Measurements from ENCODE around the gene HABP2. TPM values are rescaled to one million over a fixed set of nuclear protein-coding genes. Genes with fewer than 3 reads are reported as not detected.

HABP2 gene
- total and polyA plus RNA-seq, 2 of the 4 experiments (the other 2 are of a cell fraction) = not detected

DNA sequence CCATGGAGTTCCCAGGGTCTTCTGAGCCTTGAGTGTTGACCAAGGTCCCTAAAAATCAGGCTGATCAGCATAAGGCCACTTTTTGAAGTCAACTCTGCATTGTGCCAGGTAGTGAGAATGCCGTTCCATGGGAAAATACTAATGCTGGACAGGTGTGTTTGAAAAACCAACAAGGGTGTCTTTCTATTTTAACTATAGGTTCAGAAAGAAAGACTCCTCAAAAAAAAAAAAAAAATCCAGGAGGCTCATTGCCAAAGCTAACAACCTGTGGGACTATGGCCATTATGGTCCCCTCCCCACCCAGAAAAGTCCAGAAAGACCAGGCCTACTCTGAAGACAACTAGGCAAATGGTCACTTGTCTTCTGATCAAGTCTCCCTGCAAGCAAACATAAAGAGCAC lies 66.5 kb downstream of the HABP2 start:
- dilution Hi-C loops (cut with HindIII; ENCODE audit: low sequenced_read_pairs, unreplicated experiment) (no loop called here), in situ Hi-C loops (cut with MboI; ENCODE audit: low sequenced_read_pairs) (no loop called here), intact Hi-C loops (cut with micrococcal nuclease) (no loop called here)
- no peaks in the 10 kb centered on the region; the same call in 1 of the 2 replicates for H3K9me1 ChIP-seq (ENCODE audit: insufficient read depth, low read length)
- H3K18ac ChIP-seq (ENCODE audit: low read depth, low read length) = no peak overlapping the region
- BruUV-seq (replicated peaks) = no TSS peak
- H3K9ac ChIP-seq (ENCODE audit: low read depth, low read length) = no peak overlapping the region
- H3K27me3 ChIP-seq (ENCODE audit: control insufficient read depth, insufficient read depth, low read length) = peaks cover 7% of the 10 kb centered on the region
- H2BK20ac ChIP-seq (ENCODE audit: low read depth, low read length) = no peak overlapping the region
- TF ChIP-seq NFE2L2 (IDR thresholded peaks at IDR 0.05; ENCODE audit: low read depth, low read length) (no peak), RCOR1 (IDR thresholded peaks at IDR 0.05; ENCODE audit: insufficient replicate concordance, low read length) (no peak), CEBPB (IDR thresholded peaks at IDR 0.05; ENCODE audit: low read depth, low read length) (no peak)
- H3K9me3 ChIP-seq (ENCODE audit: control insufficient read depth, insufficient read depth, low read length) = no peaks in the 10 kb centered on the region
- H4K20me1 ChIP-seq (ENCODE audit: insufficient read depth, low read length) = no peaks in the 10 kb centered on the region
- H4K5ac ChIP-seq (ENCODE audit: low read depth, low read length) = no peak overlapping the region
- no peaks in the 10 kb centered on the region for H3K79me1 ChIP-seq (ENCODE audit: low read depth in 1 of 2, low read length in 2 of 2)
- H3K4me2 ChIP-seq (ENCODE audit: low read depth, low read length) = no peak overlapping the region
- CTCF ChIA-PET = no interaction called here
- H3K4me1 ChIP-seq (ENCODE audit: control insufficient read depth, insufficient read depth, low read length) = no peaks in the 10 kb centered on the region
- H3K4ac ChIP-seq (ENCODE audit: low read depth, low read length) = no peak overlapping the region
- no peak overlapping the region for H2AK9ac ChIP-seq (replicated peaks; ENCODE audit: low read depth, low read length, poor library complexity)
- no peak overlapping the region for H2BK5ac ChIP-seq (ENCODE audit: low read depth, low read length, poor library complexity, severe bottlenecking)
- H3K56ac ChIP-seq (ENCODE audit: extremely low read depth, insufficient read depth, low read length) = no peak overlapping the region
- H3K23ac ChIP-seq (ENCODE audit: low read depth, low read length) = no peak overlapping the region
- H4K8ac ChIP-seq (ENCODE audit: low read depth in 2 of 2, low read length in 2 of 2) = no peak overlapping the region
- H3K27ac ChIP-seq (ENCODE audit: insufficient read depth, low read length) = no peak overlapping the region
- H2AK5ac ChIP-seq (ENCODE audit: low read depth, low read length) = no peak overlapping the region
- ATAC-seq (ENCODE audit: low read depth) (no peak), DNase-seq (no peak)
- H2BK120ac ChIP-seq (ENCODE audit: low read depth, low read length) = no peak overlapping the region
- H3K36me3 ChIP-seq (ENCODE audit: control insufficient read depth, insufficient read depth, low read length) = no peaks in the 10 kb centered on the region
- WGBS, 2 experiments (ENCODE audit: extremely low coverage in 2 of 2, insufficient read length in 1 of 2) = no CpG with 5 or more reads among the region's 1 CpG
- POLR2A ChIA-PET (ENCODE audit: unreplicated experiment) = no interaction called here
- no peak overlapping the region for H3K14ac ChIP-seq (replicated peaks; ENCODE audit: low read depth, low read length)
- no peak overlapping the region for H2AFZ ChIP-seq (replicated peaks; ENCODE audit: low read length, poor library complexity)
- H2BK15ac ChIP-seq (ENCODE audit: low read depth, low read length) = no peak overlapping the region
- H3K4me3 ChIP-seq (ENCODE audit: insufficient read depth, low read depth, low read length) = no peak overlapping the region
- H4K91ac ChIP-seq (ENCODE audit: insufficient read depth, low read depth, low read length) = no peak overlapping the region

Measured in IMR-90 (cell line).